ENCODE results near the gene MOB2. TPM values are rescaled to one million over a fixed set of nuclear protein-coding genes. Genes with fewer than 3 reads are reported as not detected.

MOB2 gene
- total RNA-seq, 2 donors from 2014 or later = 11.4 to 31.3 TPM

- DNase-seq (no peak), ATAC-seq (no peak)
- Histone ChIP-seq H3K4me1 (no peaks in the 10 kb centered on the region), H3K27ac (no peak overlapping the region), H3K36me3 (replicated peaks in 1 of 2; ENCODE audit: insufficient read depth in 1 of 2, low read depth in 2 of 2) (peaks cover 0 to 4% of the 10 kb centered on the region in 2 donors), H3K4me3 (no peak overlapping the region), H3K9me3 (no peaks in the 10 kb centered on the region), H3K27me3 (peaks cover 0 to 4% of the 10 kb centered on the region in 2 donors)
- TF ChIP-seq CTCF (IDR thresholded peaks at IDR 0.05) (no peak), POLR2A (IDR thresholded peaks at IDR 0.05) (no peak)
- intact Hi-C loops (cut with DNase I) = no loop called here
- WGBS, 2 donors = 74 to 88% methylated on average over 10 of the region's 11 CpGs
Measured at GRCh38 chr11:1444321-1444720, 42.3 kb downstream of the MOB2 start.

DNA sequence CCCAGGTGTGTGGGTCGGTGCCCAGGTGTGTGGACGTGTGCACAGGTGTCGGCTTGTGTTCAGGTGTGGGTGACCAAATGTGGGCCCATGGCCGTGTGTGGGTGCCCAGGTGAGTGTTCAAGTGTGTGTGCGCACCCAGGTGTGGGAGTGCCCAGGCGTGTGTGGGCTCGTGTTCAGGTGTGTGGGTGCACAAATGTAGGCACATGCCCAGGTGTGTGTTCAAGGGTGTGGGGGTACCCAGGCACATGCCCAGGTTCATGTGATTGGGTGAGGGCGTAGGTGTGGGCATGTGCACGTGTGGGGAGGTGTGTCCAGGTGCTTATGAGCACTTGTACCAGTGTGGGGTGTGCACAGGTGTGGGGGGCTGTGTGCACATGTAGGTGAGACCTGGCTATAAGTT, 42.8 kb downstream of the MOB2 start:
- 72% methylated on average over 7 to 9 of the region's 9 CpGs for WGBS, 2 donors
- H3K4me3 ChIP-seq = no peak overlapping the region
- no peak for ATAC-seq
- no peaks in the 10 kb centered on the region for H3K9me3 ChIP-seq
- H3K36me3 ChIP-seq (replicated peaks in 1 of 2; ENCODE audit: insufficient read depth in 1 of 2, low read depth in 2 of 2) = peaks cover 0 to 4% of the 10 kb centered on the region in 2 donors
- peaks cover 4% of the 10 kb centered on the region for H3K4me1 ChIP-seq
- TF ChIP-seq CTCF (IDR thresholded peaks at IDR 0.05) = no peak
- no peak for TF ChIP-seq POLR2A (IDR thresholded peaks at IDR 0.05)
- no peak for DNase-seq
- intact Hi-C loops (cut with DNase I) = no loop called here
- H3K27ac ChIP-seq = no peak overlapping the region
- peaks cover 0 to 4% of the 10 kb centered on the region in 2 donors for H3K27me3 ChIP-seq

- DNase-seq = no peak
- TF ChIP-seq CTCF (IDR thresholded peaks at IDR 0.05) = no peak
- TF ChIP-seq POLR2A (IDR thresholded peaks at IDR 0.05) = no peak
- Histone ChIP-seq H3K4me3 (no peak overlapping the region), H3K27me3 (peaks cover 0 to 4% of the 10 kb centered on the region in 2 donors), H3K4me1 (peaks cover 13% of the 10 kb centered on the region), H3K9me3 (no peaks in the 10 kb centered on the region), H3K36me3 (replicated peaks in 1 of 2; ENCODE audit: insufficient read depth in 1 of 2, low read depth in 2 of 2) (peaks cover 0 to 4% of the 10 kb centered on the region in 2 donors), H3K27ac (no peak overlapping the region)
- 89% methylated on average over 23 of the region's 28 CpGs; no CpG with 5 or more reads in 1 of the 2 donors for WGBS, 2 donors
- intact Hi-C loops (cut with DNase I) = no loop called here
- no peak for ATAC-seq
Measured at GRCh38 chr11:1442807-1443366, 43.7 kb downstream of the MOB2 start.

- H3K27me3 ChIP-seq = peaks cover 0 to 4% of the 10 kb centered on the region in 2 donors
- no peaks in the 10 kb centered on the region for H3K9me3 ChIP-seq
- 46 to 58% methylated on average over 4 to 9 of the region's 9 CpGs for WGBS, 2 donors
- intact Hi-C loops (cut with DNase I) = no loop called here
- DNase-seq (no peak), ATAC-seq (no peak)
- H3K27ac ChIP-seq = no peak overlapping the region
- no peak overlapping the region for H3K4me3 ChIP-seq
- no peak for TF ChIP-seq CTCF (IDR thresholded peaks at IDR 0.05)
- no peak for TF ChIP-seq POLR2A (IDR thresholded peaks at IDR 0.05)
- H3K36me3 ChIP-seq (replicated peaks in 1 of 2; ENCODE audit: insufficient read depth in 1 of 2, low read depth in 2 of 2) = peaks cover 0 to 4% of the 10 kb centered on the region in 2 donors
- peaks cover 20% of the 10 kb centered on the region for H3K4me1 ChIP-seq
Measured at GRCh38 chr11:1442163-1442562, 44.4 kb downstream of the MOB2 start.

- no peaks in the 10 kb centered on the region for H3K27me3 ChIP-seq
- intact Hi-C loops (cut with DNase I) = no loop called here
Measured at GRCh38 chr11:1440496-1440895, 46.1 kb downstream of the MOB2 start.

More at GRCh38 chr11:1440496-1440895, 46.1 kb downstream of the MOB2 start:
- Histone ChIP-seq H3K4me1 (peaks cover 34% of the 10 kb centered on the region), H3K27ac (no peak overlapping the region), H3K4me3 (no peak overlapping the region), H3K36me3 (replicated peaks in 1 of 2; ENCODE audit: insufficient read depth in 1 of 2, low read depth in 2 of 2) (peaks cover 0 to 4% of the 10 kb centered on the region in 2 donors), H3K9me3 (no peaks in the 10 kb centered on the region)
- WGBS, 2 donors = 70 to 86% methylated on average over 2 to 12 of the region's 12 CpGs
- no peak for DNase-seq
- TF ChIP-seq CTCF (IDR thresholded peaks at IDR 0.05) = no peak
- no peak for TF ChIP-seq POLR2A (IDR thresholded peaks at IDR 0.05)
- no peak for ATAC-seq

Data from body of pancreas (tissue), 4 donors.